G401.6 (cell line): ENCODE data around the gene RNF7.
"Not testable (repeated sequence)": the region's sequence is repeated elsewhere in the genome, so short reads cannot be mapped to it uniquely, and the experiment has no call there.

Experiments used
- FAIRE-seq: peaks from 2 replicates; lab custom pipeline; 2012; peaks lifted over from hg19 to GRCh38; lab: Jason Lieb, UNC

Gene RNF7

DNA sequence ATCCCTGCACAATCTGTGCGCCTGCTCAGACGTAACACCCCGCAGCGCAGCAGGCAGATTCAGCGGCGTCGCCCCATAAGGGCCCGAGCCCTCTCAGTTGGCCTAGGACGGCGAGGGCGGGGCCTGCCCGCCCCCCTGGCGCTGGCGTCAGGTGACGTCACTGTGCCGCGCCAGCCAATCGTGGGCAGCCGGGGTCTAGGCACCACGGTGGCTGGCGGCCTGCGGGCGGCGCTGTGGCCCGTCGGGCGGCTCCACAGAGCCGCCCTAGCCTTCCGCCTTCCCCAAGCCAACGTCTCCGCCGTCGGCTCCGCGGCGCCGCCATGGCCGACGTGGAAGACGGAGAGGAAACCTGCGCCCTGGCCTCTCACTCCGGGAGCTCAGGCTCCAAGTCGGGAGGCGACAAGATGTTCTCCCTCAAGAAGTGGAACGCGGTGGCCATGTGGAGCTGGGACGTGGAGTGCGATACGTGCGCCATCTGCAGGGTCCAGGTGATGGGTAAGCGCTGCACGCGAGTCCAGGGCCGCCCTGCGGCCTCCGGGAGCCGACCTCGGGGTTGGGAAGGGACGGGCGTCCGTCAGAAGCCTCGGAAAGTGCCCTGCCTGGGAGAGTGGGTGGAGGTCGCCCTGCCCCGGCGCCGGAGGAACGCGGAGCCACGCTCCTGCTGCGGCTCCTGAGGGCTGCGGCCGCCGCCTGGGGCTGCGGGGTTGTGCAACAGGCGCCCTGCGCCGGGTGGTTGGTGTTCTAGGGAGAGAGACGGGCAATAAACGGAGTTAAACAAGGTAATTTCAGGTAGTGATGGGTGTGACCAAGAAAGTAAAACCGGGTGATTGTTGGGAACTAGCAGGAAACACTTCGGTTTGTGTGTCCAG, at the start of gene RNF7:
RNF7 (plus strand) TSS at position 277 of the 869 bp plus-strand sequence; CDS start at position 321, 44 bp downstream.
- FAIRE-seq = peak; percentile 88

DNA sequence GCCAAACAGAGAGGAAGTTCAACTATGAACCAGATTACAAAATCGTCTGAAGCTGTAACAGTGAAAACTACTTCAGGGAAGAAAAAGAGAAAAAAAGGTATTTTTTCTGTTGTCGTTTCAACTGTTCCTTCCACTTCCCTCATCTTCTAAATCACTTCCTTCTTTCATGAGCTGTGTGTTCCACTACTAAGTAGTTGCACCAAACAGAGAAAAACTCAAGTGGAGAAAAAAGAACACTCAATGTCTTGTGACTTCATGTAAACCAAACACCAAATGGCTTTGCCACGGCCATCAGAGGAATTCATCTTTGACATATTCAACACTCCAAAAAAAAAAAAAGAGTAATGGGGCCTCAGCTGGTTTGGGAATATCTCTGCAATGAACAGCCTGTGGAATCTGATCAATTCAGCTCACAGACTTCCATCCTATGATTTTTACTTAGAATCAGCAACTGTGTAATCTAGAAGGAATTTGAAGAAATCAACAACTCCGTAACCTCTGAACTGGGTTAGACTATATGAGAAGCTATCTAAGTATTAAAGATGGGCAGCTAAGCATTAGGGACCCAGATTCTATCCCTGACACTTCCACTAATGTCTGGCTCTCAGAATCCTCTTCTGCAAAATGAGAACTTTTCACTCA, 47.5 kb upstream of the RNF7 start:
- FAIRE-seq = no peak

DNA sequence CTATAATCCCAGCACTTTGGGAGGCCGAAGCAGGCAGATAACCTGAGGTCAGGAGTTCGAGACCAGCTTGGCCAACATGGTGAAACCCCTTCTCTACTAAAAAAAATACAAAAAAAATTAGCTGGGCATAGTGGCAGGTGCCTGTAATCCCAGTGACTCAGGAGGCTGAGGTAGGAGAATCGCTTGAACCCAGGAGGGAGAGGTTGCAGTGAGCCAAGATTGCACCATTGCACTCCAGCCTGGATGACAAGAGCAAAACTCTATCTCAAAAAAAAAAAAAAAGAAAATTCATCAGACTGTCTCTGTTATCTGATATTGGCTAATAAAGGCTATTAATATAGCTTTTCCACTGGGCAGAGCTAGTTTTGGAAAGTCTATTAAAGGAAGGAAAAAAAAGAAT, 46.6 kb upstream of the RNF7 start:
- FAIRE-seq = not testable (repeated sequence)

DNA sequence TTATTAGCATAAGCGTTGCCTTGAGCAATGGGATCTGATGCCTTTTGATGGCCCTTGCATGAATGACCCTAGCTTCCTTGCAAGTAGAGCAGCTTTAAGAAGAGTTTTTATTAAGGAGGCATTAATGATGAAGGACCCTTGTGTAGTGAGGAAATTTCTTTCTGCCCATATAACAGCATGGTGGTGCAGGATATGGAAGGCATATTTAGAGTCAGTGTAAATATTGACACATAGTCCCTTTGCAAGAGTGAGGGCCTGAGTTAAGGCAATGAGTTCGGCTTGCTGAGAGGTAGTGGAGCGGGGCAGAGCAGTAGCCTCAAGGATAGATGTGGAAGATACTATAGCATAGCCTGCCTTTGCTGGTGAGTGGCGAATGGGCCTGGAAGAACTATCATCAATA, 45.1 kb upstream of the RNF7 start:
- not testable (repeated sequence) for FAIRE-seq

DNA sequence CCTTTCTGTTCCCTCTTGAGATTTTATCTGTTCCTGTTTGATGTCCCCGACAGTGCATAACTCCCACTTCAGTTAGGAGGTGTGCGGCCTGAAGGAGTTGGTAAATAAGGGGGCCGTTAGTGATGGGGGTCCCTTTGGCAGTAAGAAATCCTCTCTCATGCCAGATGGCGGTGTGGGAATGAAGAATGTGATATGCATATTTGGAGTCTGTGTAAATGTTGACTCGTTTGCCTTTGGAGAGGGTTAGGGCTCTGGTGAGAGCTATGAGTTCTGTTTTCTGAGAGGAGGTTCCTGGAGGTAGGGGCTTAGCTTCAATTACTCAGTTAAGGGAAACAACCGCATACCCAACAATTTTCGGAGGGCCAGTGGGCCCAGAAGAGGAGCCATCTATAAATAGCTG, 38.8 kb upstream of the RNF7 start:
- FAIRE-seq = no peak

DNA sequence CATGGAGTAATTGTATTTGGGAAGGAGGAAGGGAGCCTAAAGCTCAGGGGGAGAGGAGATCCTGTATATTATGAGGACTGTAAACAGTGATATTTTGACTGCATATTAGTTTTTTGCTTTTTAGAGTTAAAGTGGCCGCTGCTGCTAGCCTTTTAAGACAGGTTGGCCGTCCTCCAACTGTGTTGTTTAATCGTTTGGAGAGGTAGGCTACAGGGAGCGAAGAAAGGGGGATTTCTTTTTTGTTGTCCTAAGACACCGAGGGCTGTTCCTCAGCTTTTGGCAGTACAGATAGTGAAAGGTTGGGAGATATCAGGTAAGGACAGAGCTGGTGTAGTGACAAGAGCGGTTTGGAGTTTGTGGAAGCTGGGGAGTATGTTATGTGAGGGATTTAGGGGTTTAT, 38.2 kb upstream of the RNF7 start:
- no peak for FAIRE-seq

DNA sequence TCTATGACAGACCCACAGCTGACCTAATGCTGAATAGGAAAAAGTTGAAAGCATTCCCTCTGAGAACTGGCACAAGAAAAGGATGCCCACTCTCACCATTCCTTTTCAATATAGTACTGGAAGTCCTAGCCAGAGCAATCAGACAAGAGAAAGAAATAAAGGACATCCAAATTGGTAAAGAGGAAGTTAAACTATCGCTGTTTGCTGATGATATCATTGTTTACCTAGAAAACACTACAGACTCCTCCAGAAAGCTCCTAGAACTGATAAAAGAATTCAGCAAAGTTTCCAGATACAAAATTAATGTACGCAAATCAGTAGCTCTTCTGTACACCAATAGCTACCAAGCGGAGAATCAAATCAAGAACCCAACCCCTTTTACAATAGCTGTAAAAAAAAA, 34.7 kb upstream of the RNF7 start:
- not testable (repeated sequence) for FAIRE-seq

DNA sequence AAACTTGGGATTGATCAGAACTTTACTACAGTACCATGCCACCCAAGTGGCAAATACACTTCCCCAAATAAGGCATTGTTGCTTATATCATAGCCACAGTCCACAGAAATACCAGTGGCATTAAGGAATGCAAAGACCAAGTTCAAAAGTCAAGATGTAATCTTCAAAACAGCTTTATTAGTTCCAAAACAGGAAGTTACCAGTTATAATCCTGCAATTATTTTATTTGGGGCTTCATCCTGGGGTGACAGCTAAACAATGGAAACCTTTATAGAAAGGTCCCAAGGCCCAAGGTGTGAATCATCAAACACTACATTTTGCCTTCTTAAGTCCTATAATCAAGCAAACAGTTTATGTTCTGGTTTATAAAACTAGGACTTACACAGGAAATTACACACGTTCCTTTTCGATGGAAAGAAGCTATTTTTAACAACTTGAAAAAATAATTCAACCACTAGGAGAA, 30.3 kb upstream of the RNF7 start:
- no peak for FAIRE-seq

DNA sequence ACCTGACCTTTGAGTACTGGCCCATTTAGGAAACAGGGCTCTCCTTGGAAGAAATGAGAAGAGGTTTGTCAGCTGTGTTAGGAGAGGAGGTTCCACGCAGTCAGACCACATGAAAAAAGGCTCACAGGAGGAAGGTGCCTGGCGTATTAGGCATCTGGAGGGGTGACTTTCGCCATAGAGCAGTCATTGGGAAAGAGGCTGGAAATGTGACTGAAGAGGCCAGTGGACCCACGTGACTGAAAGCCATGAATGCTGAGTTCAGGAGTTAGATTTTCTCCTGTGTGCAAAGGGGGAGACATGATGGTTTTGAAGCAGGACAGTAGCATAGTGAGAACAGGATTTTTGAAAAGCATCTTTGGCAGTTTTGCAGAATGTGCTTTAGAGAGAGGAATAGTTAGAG, 29.7 kb upstream of the RNF7 start:
- FAIRE-seq = no peak

DNA sequence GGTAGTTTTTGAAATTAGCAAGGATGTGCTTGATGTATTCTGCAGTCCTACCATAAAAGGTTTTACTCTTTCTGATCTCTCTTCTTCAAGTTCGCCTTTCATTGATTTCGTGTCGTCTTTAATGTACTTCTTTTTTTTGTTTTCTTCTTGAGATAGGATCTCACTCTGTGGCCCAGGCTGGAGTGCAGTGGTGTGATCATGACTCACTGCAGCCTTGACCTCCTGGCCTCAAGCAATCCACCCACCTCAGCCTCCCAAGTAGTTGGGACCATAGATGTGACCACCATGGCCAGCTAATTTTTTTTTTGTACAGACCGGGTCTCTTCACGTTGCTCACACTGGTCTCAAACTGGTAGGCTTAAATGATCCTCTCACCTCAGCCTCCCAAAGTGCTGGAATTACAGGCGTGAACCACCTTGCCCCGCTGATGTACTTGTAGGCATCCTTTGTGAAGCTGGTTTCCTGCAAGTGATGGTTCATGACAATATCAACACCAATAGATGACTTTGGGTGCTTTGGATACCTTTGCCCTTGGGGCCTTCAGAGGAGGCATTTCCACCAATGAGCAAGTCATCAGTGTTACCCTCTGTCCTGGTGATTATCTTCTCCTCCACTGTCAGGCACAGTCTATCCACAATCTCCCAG, 28.9 kb upstream of the RNF7 start:
- FAIRE-seq = no peak

DNA sequence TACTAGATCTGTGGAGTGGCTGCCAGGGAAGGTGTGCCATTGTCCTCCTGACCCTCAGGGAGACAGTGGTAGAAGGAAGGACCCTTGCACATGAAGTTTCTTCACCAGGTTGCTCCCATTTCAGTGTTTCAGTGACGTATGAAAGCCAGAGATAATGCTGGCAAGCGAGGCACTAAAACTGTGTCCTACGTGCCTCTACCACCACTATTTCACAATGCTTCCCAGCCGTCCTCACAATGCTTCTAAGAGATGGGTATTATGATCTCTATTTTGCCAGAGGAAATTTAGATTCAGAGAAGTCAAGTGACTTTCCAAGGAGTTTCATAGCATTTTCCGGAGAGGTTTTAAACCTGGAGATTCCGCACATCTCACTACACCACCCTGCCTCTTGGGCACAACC, 28.0 kb upstream of the RNF7 start:
- FAIRE-seq = no peak

DNA sequence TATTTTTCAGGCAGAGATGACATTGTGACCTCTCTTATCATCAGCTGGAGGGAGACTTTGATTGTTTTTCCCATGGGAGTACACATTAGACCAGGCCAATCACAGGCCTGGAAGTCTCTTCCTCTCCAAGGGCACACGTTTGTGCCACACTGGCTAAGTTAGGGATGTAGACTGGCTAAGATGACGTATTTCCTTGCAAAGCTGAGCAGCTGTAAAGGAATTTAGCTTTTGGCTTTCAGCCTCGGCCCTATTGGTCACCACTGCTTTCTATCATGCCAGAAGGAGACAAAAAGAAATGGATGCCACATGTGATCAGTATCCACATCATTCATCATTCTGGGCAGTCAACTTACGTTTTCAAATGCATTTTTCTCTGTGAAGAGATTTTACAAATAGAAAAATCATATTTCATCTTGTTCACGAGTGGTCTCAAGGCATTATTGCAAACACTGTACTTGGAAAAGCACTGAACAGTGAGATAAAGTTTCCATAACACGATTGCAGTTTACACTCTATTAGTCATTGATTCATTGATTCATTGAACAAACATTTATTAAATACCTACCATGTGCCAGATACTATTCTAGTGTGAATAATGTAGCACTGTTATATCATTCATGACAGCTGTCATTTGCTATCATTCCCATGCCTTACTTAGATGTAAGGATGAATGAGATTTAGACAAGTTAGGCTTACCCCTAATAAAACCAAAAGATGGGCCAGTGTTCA, 27.0 kb upstream of the RNF7 start:
- no peak for FAIRE-seq

DNA sequence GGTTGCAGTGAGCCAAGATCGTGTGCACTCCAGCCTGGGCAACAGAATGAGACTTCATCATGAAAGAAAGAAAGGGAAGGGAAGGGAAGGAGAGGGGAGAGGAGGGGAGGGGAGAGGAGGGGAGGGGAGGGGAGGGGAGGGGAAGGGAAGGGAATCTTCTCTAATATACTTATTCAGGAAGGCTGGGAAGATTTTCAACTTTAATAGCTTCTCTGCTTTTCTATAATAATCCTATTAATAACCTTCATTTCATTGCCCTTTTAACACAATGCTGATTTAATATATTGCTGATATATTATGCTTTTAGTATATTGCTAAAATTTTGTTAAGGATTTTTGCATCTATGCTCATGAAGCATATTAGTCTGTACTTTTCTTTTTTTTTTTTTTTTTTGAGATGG, 23.4 kb upstream of the RNF7 start:
- no peak for FAIRE-seq

DNA sequence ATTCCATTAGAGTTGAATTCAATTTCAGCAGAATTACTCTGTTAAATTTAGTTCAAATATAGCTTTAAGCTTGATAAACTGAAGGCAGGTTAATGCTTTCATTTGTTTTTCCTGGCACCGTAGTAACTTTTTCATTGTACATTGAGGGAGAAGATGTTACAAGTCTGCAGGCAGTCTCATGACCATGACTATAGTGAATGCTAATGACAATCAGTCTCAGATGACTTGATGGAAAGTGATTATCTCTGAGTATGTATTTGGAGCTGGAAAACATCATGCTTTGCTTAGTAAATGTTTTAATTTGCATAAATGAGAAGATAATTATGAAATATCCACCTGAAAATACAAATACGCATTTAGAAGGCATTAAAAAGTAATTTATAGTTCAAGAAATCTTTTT, 16.0 kb upstream of the RNF7 start:
- FAIRE-seq = no peak

DNA sequence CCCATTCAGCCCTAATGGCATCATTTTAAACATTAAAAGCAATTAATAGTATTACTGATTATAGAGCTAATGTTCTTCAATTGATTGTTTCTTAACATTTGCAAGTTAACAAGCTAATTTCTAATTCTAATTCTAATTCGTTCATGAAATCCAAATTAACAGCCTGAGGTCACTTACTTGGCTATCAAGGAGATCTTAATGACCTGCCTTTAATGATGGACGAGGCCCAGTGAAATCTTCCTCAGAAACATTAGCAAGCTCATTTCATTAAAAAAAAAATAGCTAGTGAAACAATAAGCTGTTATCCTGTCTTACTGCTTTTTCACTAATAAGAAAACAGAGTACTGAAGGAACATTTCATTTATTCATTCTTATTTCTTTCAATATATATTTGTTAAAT, 15.4 kb upstream of the RNF7 start:
- no peak for FAIRE-seq

DNA sequence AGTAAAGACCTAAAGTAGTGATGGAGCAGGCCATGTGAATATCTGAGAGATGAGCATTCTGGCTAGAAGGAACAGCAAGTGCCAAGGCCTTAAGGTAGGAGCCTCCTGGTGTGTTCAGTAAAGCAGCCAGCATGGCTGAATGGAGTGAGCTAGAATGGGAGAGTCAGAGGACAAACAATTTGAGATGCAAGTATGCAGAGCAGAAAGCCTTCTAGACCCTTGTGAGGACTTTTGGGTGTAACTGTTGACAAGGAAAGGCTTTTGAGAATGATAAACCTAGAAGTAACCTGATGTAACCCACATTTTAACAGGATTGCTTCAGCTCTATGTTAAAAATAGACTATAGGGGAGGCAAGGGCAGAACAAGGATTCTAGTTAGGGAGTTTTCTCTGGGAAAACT, 14.8 kb upstream of the RNF7 start:
- no peak for FAIRE-seq

DNA sequence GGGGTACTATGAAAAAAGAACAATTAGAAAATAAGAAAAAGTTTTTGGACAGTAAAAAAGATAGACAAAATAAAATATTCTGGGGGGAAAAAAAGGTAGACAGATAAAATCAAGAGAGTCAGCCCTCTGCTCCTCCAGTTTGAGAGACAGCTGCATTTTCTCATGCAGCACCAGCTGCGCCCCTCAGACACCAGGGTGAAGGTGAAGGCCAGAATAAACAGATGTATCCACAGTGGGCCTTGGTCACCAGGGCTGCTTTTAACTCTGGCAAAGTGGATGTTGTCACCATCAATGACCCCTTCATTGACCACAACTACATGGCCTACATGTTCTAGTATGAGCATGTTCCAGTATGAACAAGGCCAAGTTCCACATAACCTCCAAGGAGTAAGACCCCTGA, 13.9 kb upstream of the RNF7 start:
- FAIRE-seq = no peak

DNA sequence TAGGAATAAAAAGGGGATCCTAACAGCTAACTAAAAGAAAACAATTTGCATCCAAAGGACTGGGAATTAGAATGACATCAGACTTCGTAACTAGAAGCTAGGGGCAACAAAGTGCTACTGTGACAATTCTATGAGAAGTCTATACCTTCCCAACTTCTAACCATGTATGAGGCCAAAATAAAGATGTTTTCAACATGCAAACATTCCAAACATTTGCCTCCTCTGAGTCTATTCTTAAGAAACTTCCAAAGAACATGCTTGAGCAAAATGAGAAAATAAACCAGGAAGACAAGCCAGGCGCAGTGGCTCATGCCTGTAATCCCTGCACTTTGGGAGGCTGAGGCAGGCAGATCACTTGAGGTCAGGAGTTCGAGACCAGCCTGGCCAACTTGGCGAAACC, 13.1 kb upstream of the RNF7 start:
- FAIRE-seq = no peak

DNA sequence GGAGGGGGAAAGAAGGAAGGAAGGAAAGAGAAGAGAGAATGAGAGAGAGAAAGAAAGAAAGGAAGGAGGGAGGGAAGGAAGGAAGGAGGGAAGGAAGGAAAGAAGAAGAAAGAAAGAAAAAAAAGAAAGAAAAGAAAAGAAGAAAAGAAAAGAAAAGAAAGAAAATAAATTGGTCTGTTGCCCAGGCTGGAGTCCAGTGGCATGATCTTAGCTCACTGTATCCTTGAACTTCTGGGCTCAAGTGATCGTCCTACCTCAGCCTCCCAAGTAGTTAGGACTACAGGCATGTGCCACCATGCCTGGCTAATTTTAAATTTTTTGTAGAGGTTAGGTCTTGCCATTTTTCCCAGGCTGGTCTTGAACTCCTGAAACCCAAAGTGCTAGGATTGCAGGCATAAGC, 11.6 kb upstream of the RNF7 start:
- FAIRE-seq = no peak

DNA sequence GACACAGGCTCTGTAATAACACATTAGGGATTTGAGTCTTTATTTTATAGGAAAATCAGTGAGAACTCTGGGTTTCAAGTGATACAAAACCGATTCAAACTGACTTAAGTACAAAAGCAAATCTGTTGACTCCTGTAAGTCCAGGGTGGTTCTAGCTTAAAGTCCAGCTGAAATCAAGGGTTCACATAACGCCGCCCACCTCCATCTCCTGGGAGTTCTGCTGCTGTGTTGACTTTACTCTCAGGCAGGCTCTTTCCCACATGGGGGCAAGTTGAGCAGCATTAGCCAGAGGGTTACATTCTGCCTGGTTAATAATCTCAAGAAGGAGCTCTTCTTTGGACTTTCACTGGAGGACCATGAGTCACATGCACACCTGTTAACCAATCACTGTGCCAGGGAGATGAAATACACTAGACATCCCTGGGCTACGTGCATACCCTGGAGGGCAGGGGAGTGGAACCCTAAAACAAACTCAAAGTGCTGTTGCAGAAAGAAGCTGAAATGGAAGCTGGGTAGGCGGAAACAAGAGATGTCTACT, 9.7 kb upstream of the RNF7 start:
- no peak for FAIRE-seq

DNA sequence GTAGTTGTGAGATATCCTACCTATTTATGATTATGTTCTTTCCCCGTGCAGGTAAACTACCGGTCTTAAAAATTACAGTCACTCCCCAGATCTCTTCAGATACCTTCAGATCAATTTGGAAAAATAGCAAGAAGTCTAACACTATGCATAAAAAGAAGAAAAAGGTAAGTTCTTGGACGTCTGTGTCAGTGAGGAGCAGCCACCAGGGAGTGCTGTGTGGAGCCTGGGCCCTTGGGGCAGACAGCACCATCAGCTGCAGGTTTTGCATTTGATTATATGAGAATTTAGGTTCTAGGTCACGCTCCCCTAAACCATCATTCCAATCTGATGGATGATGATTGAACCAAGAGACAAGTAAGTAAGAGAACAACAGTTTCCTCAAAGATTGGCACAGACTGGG, 8.9 kb upstream of the RNF7 start:
- FAIRE-seq = no peak

DNA sequence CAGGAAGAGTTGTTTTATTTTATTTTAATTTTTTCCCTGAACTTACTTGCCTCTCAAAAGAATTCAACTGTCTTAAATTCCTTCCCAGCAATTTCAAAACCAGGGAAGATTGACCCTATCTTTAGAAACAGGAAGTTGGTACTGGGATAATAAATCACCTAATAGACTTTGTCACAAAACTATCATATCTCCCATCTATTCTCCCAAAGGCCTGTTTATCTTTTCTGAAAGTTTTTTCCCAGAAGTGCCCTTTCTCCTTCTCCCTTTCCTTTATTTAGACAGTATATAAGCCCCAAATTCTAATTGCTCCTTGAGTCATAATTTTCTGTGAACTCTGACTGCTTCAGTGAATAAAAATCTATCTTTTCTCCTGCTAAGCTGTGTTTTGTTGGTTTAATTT, 2.9 kb upstream of the RNF7 start:
- no peak for FAIRE-seq
